Measurements from ENCODE around the gene CAMTA1. TPM values are rescaled to one million over a fixed set of nuclear protein-coding genes. Genes with fewer than 3 reads are reported as not detected.

Gene CAMTA1
- polyA plus RNA-seq, 1 experiment = 64.9 TPM

GRCh38 chr1:7247791-7248548 lies 462.7 kb downstream of the CAMTA1 start:
- ChIA-PET CTCF (interaction anchor here (0.5 kb wide), 1 partner anchor 515 kb away, joined by 6 read pairs; no protein-coding TSS in a partner anchor), POLR2A (interaction anchor here (0.6 kb wide), 1 partner anchor 463 kb away, joined by 3 read pairs; no protein-coding TSS in a partner anchor)
- no peak for DNase-seq (ENCODE audit: low read depth, low spot score)
- no peaks in the 10 kb centered on the region for H3K27me3 ChIP-seq (ENCODE audit: control insufficient read depth, insufficient read depth, low read length)
- H3K27ac ChIP-seq (ENCODE audit: low read depth, low read length) = no peak overlapping the region
- no peak for TF ChIP-seq CTCF (IDR thresholded peaks at IDR 0.05; ENCODE audit: low read depth, low read length)
- no peak overlapping the region for H3K4me3 ChIP-seq (ENCODE audit: low read depth, low read length)
- H3K9me3 ChIP-seq (ENCODE audit: control insufficient read depth, insufficient read depth, low read length) = peaks cover 3% of the 10 kb centered on the region

GRCh38 chr1:7248549-7249199 lies 463.4 kb downstream of the CAMTA1 start:
- CTCF ChIA-PET = no interaction called here
- POLR2A ChIA-PET = interaction anchor here (0.6 kb wide), 1 partner anchor 464 kb away, joined by 3 read pairs; no protein-coding TSS in a partner anchor
- TF ChIP-seq CTCF (IDR thresholded peaks at IDR 0.05; ENCODE audit: low read depth, low read length) = no peak
- Histone ChIP-seq H3K9me3 (ENCODE audit: control insufficient read depth, insufficient read depth, low read length) (peaks cover 3% of the 10 kb centered on the region), H3K27ac (ENCODE audit: low read depth, low read length) (no peak overlapping the region), H3K4me3 (ENCODE audit: low read depth, low read length) (no peak overlapping the region), H3K27me3 (ENCODE audit: control insufficient read depth, insufficient read depth, low read length) (no peaks in the 10 kb centered on the region)
- no peak for DNase-seq (ENCODE audit: low read depth, low spot score)

- Histone ChIP-seq H3K4me3 (ENCODE audit: low read depth, low read length) (no peak overlapping the region), H3K27me3 (ENCODE audit: control insufficient read depth, insufficient read depth, low read length) (no peaks in the 10 kb centered on the region), H3K9me3 (ENCODE audit: control insufficient read depth, insufficient read depth, low read length) (peaks cover 3% of the 10 kb centered on the region), H3K27ac (ENCODE audit: low read depth, low read length) (no peak overlapping the region)
- no peak for TF ChIP-seq CTCF (IDR thresholded peaks at IDR 0.05; ENCODE audit: low read depth, low read length)
- CTCF ChIA-PET = no interaction called here
- POLR2A ChIA-PET = no interaction called here
- no peak for DNase-seq (ENCODE audit: low read depth, low spot score)
Measured at GRCh38 chr1:7249516-7249915, 464.3 kb downstream of the CAMTA1 start.

GRCh38 chr1:7250176-7250575 lies 464.9 kb downstream of the CAMTA1 start:
- ChIA-PET POLR2A (no interaction called here), CTCF (no interaction called here)
- peaks cover 3% of the 10 kb centered on the region for H3K9me3 ChIP-seq (ENCODE audit: control insufficient read depth, insufficient read depth, low read length)
- no peak overlapping the region for H3K27ac ChIP-seq (ENCODE audit: low read depth, low read length)
- TF ChIP-seq CTCF (IDR thresholded peaks at IDR 0.05; ENCODE audit: low read depth, low read length) = no peak
- no peaks in the 10 kb centered on the region for H3K27me3 ChIP-seq (ENCODE audit: control insufficient read depth, insufficient read depth, low read length)
- no peak overlapping the region for H3K4me3 ChIP-seq (ENCODE audit: low read depth, low read length)
- no peak for DNase-seq (ENCODE audit: low read depth, low spot score)
